Keratinocyte (primary cell): ENCODE measurements around the gene NPLOC4.

ENCODE experiments used
- CTCF ChIP-seq, 3 experiments: IDR thresholded peaks in 1 of 3; conservative IDR thresholded peaks in 1 of 3; optimal IDR thresholded peaks in 1 of 3; 2 replicates in 2 of 3; 3 replicates in 1 of 3; pipeline versions ENCODE3 to v1.5.1; 2011; ENCODE audit warnings: low read length in 3 of 3, mild to moderate bottlenecking in 3 of 3, moderate library complexity in 2 of 3, control low read depth in 1 of 3, inconsistent platforms in 1 of 3; ENCODE audit not compliant: insufficient read depth in 2 of 3; ENCODE audit errors: extremely low read depth in 1 of 3
- EZH2 ChIP-seq: IDR thresholded peaks from one replicate; pipeline ENCODE4 v1.6.1; 2012; ENCODE audit warnings: inconsistent platforms, mild to moderate bottlenecking, low read length, moderate library complexity

- no peak for TF ChIP-seq CTCF (optimal IDR thresholded peaks at IDR 0.05 in 1 of 3, IDR thresholded peaks at IDR 0.05 in 1 of 3, conservative IDR thresholded peaks at IDR 0.05 in 1 of 3; ENCODE audit: extremely low read depth in 1 of 3, insufficient read depth in 2 of 3, low read length in 3 of 3)
- no peak for TF ChIP-seq EZH2
Observed at GRCh38 chr17:81685108-81685507, 48.2 kb upstream of the NPLOC4 start.
